Measurements from ENCODE around the gene CAMP.

Gene CAMP

GRCh38 chr3:48214225-48214624, 9.1 kb upstream of the CAMP start:
- H3K4me3 ChIP-seq (ENCODE audit: low read depth, low read length): no peak overlapping the region

- H3K4me3 ChIP-seq (ENCODE audit: low read depth, low read length): no peak overlapping the region
Observed at GRCh38 chr3:48215019-48215418, 8.3 kb upstream of the CAMP start.

- H3K4me3 ChIP-seq (ENCODE audit: low read depth, low read length): no peak overlapping the region
Observed at GRCh38 chr3:48215466-48215865, 7.8 kb upstream of the CAMP start.

- no peak overlapping the region for H3K4me3 ChIP-seq (ENCODE audit: low read depth, low read length)
Observed at GRCh38 chr3:48215876-48216275, 7.4 kb upstream of the CAMP start.

- no peak overlapping the region for H3K4me3 ChIP-seq (ENCODE audit: low read depth, low read length)
Observed at GRCh38 chr3:48217449-48217848, 5.8 kb upstream of the CAMP start.

GRCh38 chr3:48218537-48218936, 4.8 kb upstream of the CAMP start:
- H3K4me3 ChIP-seq (ENCODE audit: low read depth, low read length): no peak overlapping the region

GRCh38 chr3:48219543-48219942, 3.8 kb upstream of the CAMP start:
- no peak overlapping the region for H3K4me3 ChIP-seq (ENCODE audit: low read depth, low read length)

- no peak overlapping the region for H3K4me3 ChIP-seq (ENCODE audit: low read depth, low read length)
Observed at GRCh38 chr3:48220746-48221145, 2.5 kb upstream of the CAMP start.

- no peak overlapping the region for H3K4me3 ChIP-seq (ENCODE audit: low read depth, low read length)
Observed at GRCh38 chr3:48225587-48225986, 2.3 kb downstream of the CAMP start.

GRCh38 chr3:48226939-48227338, 3.6 kb downstream of the CAMP start:
- H3K4me3 ChIP-seq (ENCODE audit: low read depth, low read length): no peak overlapping the region

- H3K4me3 ChIP-seq (ENCODE audit: low read depth, low read length): no peak overlapping the region
Observed at GRCh38 chr3:48232232-48232631, 8.9 kb downstream of the CAMP start.

- no peak overlapping the region for H3K4me3 ChIP-seq (ENCODE audit: low read depth, low read length)
Observed at GRCh38 chr3:48232734-48233133, 9.4 kb downstream of the CAMP start.

GRCh38 chr3:48233542-48233941, 10.2 kb downstream of the CAMP start:
- H3K4me3 ChIP-seq (ENCODE audit: low read depth, low read length): no peak overlapping the region

GRCh38 chr3:48236531-48236930, 13.2 kb downstream of the CAMP start:
- H3K4me3 ChIP-seq (ENCODE audit: low read depth, low read length): no peak overlapping the region

- no peak overlapping the region for H3K4me3 ChIP-seq (ENCODE audit: low read depth, low read length)
Observed at GRCh38 chr3:48238531-48239085, 15.3 kb downstream of the CAMP start.

- H3K4me3 ChIP-seq (ENCODE audit: low read depth, low read length): peak overlapping the region; percentile 83
Observed at GRCh38 chr3:48240000-48240963, 17.0 kb downstream of the CAMP start.

GRCh38 chr3:48241796-48242455, 18.6 kb downstream of the CAMP start:
- peak overlapping the region; percentile 83 for H3K4me3 ChIP-seq (ENCODE audit: low read depth, low read length)

GRCh38 chr3:48243886-48244285, 20.6 kb downstream of the CAMP start:
- H3K4me3 ChIP-seq (ENCODE audit: low read depth, low read length): no peak overlapping the region

- H3K4me3 ChIP-seq (ENCODE audit: low read depth, low read length): no peak overlapping the region
Observed at GRCh38 chr3:48244461-48244860, 21.2 kb downstream of the CAMP start.

GRCh38 chr3:48245136-48245535, 21.8 kb downstream of the CAMP start:
- no peak overlapping the region for H3K4me3 ChIP-seq (ENCODE audit: low read depth, low read length)

- H3K4me3 ChIP-seq (ENCODE audit: low read depth, low read length): no peak overlapping the region
Observed at GRCh38 chr3:48247401-48247811, 24.1 kb downstream of the CAMP start.

Measured in iPS-11a (cell line).